NOMO-1 treated with DMSO at 0.1 percent for 48 hours (cell line): ENCODE data around the gene RAB14.
A peak's percentile ranks its signal among the peaks of the same experiment; 100 is the strongest.

Source experiments
- DNase-seq: peaks from one replicate; lab custom pipeline; 2025; ENCODE audit not compliant: unreplicated experiment; lab: John Stamatoyannopoulos, UW

The RAB14 gene

DNA sequence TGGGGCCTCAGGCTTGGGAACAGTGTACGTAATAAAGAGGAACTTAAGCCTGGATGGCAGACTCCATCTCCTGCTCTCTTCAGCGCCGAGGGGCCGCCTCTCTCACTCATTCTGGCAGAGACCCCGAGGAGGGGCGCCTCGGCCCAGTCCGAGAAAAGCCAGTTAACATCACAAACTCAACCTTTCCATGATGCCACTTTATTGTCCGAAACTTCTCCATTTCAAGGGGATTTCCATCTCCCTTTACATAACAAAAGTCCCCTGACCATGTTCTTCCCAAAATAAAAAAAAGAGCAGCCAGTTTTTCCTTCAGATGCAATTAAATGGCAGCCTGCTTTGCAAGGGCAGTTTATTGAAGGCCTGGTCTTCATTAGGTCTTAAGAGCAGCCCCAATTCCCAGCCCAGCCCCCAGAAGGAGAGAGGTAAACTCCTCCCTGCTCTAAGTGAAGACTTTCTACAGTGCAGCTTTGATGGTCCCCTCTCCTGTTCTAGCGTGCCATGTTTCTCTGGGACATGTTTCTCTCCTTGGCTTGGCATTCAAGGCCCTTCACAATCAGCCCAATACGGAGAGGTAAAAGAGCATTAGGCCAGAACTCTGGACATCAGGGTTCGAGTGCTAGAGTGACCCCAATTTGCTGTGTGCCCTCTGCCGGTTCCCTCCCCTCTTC is 19.5 kb upstream of the RAB14 start:
- no peak for DNase-seq

- DNase-seq, result no peak
Measured at GRCh38 chr9:121219530-121219929, 17.9 kb upstream of the RAB14 start.

- DNase-seq, result no peak
Measured at GRCh38 chr9:121218357-121219027, 16.8 kb upstream of the RAB14 start.

DNA sequence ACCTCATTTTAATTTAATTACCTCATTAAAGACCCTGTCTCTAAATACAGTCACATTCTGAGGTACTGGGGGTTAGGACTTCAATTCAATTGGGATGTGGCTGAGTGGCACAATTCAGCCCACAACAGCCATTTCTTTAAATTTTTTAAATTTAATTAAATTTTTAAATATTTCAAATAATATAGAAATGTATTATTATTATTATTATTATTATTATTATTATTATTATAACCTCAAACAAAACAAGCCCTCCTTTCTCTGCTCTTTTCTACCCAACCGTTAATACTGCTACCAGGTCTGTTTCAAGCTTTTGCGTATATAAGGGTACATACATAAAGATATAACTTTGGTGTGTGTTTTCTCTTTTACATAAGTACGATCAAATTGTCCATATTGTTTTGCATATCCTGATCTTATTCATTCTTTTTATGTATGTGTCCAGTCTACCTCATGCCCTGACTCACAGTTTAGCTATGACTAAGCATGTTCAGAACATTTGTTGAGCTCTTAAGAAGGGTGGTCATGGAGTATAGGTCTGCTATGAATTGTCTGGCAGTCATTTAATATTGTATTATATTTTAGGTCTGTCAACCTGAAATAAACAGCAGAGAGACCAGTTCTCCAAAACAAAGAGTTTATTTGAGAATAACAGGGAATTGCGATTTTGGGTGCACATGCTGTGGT is 16.1 kb upstream of the RAB14 start:
- DNase-seq, result no peak

- DNase-seq, result no peak
Measured at GRCh38 chr9:121216271-121216805, 14.7 kb upstream of the RAB14 start.

DNA sequence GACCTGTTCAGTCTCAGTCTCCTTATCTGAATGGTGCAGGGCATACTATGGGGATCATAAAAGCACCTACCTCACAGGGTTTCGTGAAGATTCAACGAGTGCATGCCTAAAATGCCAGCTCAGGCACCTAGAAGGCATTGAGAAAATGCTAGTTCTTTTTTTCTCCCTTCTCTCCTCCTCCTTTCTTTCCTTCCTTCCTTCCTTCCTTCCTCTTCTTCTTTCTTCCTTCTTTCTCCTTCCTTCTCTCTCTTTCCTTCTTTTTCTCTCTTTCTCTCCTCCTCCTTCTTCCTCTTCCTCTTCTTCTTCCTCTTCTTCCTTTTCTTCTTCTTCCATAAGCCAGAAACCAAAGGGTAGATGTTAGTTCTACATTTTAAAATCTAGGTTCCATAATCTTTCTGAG is 12.3 kb upstream of the RAB14 start:
- DNase-seq, result no peak

- peak; percentile 70 for DNase-seq
Measured at GRCh38 chr9:121213136-121213806, 11.6 kb upstream of the RAB14 start.

- DNase-seq, result no peak
Measured at GRCh38 chr9:121210536-121210935, 8.9 kb upstream of the RAB14 start.

- peak; percentile 80 for DNase-seq
Measured at GRCh38 chr9:121207371-121207940, 5.8 kb upstream of the RAB14 start.

DNA sequence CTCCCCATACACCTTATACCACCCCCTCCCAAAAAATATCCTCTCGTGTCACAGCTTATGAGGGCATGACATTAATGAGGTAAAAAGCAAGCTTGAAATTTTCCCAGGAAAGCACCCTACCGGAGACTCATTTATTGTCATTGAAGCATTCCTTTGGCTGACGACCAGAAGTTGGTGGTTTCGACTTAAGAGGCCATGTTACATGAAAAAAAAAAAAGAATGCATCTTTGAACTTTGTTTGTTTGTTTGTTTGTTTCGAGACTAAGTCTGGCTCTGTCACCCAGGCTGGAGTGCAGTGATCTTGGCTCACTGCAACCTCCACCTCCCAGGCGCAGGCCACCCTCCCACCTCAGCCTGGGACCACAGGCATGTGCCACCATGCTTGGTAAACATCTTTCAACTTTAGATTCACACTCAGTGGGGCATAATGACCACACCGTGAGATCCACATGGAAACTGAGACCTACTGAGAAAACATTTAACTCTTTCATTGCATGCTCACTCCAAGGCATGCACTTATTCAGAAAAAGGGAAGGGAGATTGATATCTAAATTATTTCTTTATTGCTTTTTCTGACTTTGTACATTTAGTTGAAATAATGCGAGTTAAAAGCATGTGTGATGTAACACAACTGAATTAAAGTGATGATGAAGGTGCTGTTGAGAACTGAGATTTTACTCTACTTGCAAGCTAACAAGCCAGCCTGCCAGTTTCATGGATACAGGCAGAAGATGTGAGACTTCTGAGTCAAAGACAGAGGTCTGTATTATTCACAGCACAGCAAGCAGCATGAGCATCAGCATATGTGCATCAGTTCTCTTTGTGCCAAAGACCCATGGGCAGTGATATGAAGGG is 5.1 kb upstream of the RAB14 start:
- DNase-seq, result no peak

DNA sequence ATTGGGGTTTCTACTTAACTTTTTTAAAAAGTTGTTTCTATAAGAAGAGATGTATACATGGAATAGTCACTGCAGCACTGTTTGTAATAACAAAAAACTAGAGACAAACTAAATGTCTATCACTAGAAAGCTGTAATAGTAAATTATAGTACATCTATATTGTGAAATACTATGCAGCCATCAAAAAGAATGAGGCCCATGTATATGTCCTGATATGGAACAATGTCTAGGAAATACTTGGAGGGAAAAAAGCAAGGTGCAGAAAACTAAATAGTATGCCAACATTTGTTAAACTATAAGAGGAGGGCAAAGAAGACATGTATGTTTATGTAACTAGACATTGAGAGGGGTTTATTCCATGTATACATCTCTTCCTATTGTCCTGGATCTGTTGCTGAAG is 2.9 kb upstream of the RAB14 start:
- no peak for DNase-seq

- peak; percentile 61 for DNase-seq
Measured at GRCh38 chr9:121204121-121204520, 2.5 kb upstream of the RAB14 start.

GRCh38 chr9:121201045-121201737 is 478 bp downstream of the RAB14 start:
- no peak for DNase-seq

DNA sequence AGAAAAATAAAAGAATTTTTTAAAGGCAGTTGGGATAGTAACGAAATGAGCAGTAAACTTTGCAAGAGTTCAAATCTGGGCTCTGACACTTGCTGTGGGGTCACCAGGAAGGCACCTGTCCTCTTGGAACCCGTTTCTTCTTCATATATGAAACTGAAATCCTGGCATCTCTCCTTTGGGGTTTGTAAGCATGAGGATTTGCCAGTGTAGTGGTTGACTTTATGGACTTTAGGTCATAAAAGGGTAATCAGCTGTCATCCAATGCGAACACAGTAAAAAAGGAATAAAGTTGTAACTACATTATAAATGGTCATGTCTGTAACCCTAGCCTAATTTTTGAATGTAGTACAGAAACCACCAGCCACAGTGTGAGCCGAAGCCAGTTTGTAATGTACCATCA is 1.3 kb downstream of the RAB14 start:
- DNase-seq, result no peak

DNA sequence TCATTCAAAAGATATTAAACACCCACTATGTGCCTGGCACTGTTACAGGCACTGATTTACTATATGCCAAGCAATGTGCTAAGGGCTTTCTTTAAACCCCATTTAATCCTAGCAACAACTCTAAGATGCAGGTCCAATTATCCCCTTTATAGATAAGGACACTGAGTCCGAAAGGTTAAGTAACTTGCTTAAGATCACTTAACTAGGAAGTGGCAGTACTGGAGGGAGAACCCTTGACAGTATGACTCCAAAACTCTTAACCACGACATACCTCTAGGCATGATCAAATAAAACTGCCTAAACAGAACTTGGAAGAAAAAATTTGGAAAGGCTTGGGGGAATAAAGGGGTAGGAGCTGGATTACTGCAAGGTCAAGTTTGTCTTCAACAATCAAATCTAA is 1.7 kb downstream of the RAB14 start:
- DNase-seq, result peak; percentile 36

GRCh38 chr9:121198512-121199042 is 3.1 kb downstream of the RAB14 start:
- DNase-seq, result no peak

DNA sequence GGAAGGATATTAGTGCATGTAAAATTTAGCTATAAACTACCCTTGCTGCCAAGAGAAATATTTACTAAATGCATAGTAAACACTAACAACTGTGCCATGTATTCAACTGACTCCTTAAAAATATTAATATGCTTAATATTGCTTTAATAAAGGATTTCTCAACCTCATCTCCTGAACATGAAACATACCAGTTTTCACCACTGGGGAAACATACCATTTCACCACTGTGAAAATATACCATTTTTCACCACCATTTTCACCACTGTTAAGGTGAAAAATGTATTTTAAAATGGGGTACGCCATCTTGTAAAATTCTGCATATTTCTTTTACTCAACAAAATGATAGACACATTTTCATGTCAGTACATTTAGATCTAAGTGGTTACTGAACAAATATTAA is 4.5 kb downstream of the RAB14 start:
- DNase-seq, result no peak

GRCh38 chr9:121196389-121196788 is 5.3 kb downstream of the RAB14 start:
- no peak for DNase-seq

DNA sequence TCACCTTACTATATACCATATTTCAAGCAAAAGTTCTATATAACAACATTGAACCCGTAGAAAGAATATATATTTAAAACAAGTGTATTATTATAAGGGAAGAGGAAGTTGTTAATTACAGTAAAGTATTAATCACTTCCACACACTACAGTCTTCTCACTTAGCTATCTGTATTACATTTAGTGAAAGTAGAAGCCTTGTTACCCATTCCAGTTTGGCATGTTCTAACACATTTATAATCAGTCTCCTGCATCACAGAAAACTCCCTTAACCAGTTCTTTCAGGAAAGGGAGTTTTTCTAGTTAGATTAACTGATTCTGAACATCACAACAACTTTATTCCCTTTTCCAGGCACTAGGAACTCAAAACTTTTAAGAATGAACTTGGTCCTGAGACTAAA is 6.9 kb downstream of the RAB14 start:
- peak; percentile 42 for DNase-seq
